ENCODE data around the gene ZBTB7A.

- TF ChIP-seq TEAD4 (IDR thresholded peaks at IDR 0.05) (no peak), REST (IDR thresholded peaks at IDR 0.05; ENCODE audit: low read depth) (no peak), EGR1 (IDR thresholded peaks at IDR 0.05) (no peak), MAX (IDR thresholded peaks at IDR 0.05) (no peak), EP300 (IDR thresholded peaks at IDR 0.05; ENCODE audit: borderline replicate concordance) (no peak), CEBPB (IDR thresholded peaks at IDR 0.05) (no peak), FOXM1 (IDR thresholded peaks at IDR 0.05; ENCODE audit: borderline replicate concordance, low read depth) (no peak)
Measured at GRCh38 chr19:4094291-4094690, 27.6 kb upstream of the ZBTB7A start.
